Rectal smooth muscle tissue (tissue), 1 donor: ENCODE measurements around the gene TGFBR3.
"Not testable (repeated sequence)": the region's sequence is repeated elsewhere in the genome, so short reads cannot be mapped to it uniquely, and the experiment has no call there.

ENCODE experiments used
- H3K27ac ChIP-seq: one replicate; pipeline ENCODE4 v1.7.0; 2013; ENCODE audit warnings: low read depth, low read length, inconsistent platforms
- H3K27me3 ChIP-seq: one replicate; pipeline ENCODE4 v1.7.0; 2013; ENCODE audit warnings: low read length; ENCODE audit not compliant: control insufficient read depth, insufficient read depth
- H3K36me3 ChIP-seq: one replicate; pipeline ENCODE4 v1.7.0; 2013; ENCODE audit warnings: low read length; ENCODE audit not compliant: control insufficient read depth, insufficient read depth
- H3K4me1 ChIP-seq: one replicate; pipeline ENCODE4 v1.7.0; 2013; ENCODE audit warnings: low read length; ENCODE audit not compliant: control insufficient read depth, insufficient read depth
- H3K4me3 ChIP-seq: one replicate; pipeline ENCODE4 v1.7.0; 2013; ENCODE audit warnings: low read length
- H3K9ac ChIP-seq: one replicate; pipeline ENCODE4 v1.7.0; 2013; ENCODE audit warnings: low read length

TGFBR3 gene

DNA sequence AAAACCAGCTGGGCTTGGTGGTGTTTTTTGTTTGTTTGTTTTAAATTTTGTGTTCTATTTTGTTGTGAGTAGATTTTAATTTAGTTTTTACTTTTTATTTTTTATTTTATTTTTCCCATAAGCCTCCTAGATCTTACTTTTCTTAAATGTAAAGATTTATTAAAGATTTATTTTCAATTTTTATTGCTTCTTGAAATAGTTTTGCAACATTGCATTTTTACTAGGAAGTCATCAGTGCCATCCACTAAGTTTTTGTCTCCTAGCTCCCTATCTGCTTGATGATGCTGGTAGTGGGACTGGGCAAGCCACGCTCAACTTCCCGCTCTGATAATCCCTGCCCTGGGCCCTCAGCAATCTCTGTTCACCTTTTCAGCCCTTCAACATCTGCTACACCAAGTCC is 209.9 kb downstream of the TGFBR3 start:
- Histone ChIP-seq H3K4me3 (no peak overlapping the region), H3K27ac (no peak overlapping the region), H3K36me3 (no peaks in the 10 kb centered on the region), H3K4me1 (no peaks in the 10 kb centered on the region), H3K27me3 (no peaks in the 10 kb centered on the region), H3K9ac (no peak overlapping the region)

DNA sequence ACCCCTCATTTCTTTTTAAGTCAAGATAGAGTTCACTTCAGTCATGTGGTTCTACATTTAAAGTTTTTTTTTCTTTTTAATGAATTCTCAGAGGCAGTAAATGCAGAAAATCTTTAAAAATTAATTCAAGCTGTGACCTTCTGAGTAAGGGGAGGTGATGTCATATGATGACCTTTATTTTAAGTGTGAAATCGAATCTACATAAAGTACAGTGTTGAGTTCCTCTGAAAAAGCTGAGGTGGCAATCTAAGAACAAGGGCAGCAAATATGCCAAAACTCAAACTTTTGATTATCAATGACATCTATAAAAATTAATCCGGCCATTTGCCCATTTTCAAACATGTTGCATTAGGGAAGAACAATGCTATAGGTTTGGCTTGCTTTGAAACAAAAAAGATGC is 211.8 kb downstream of the TGFBR3 start:
- Histone ChIP-seq H3K9ac (no peak overlapping the region), H3K27ac (no peak overlapping the region), H3K27me3 (no peaks in the 10 kb centered on the region), H3K36me3 (no peaks in the 10 kb centered on the region), H3K4me1 (no peaks in the 10 kb centered on the region), H3K4me3 (no peak overlapping the region)

DNA sequence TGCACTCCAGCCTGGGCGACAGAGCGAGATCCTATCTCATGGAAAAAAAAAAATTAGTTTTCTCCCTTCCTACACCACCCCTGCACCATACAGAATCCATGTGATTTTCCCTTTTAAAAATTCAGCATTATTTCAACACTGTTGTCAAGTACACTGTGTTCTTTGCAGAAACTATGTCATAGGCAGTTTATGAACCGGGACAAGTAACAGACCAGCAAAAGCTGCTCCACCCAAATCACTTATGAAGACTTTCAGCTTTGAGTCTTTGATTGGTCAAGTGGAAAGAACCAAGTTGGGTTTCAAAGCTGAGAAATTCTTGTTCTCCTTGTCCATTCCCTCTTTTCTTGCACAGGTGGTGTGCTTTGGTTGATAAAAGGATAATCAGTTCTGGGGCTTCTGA is 212.3 kb downstream of the TGFBR3 start:
- H3K36me3 ChIP-seq: no peaks in the 10 kb centered on the region
- H3K4me1 ChIP-seq: no peaks in the 10 kb centered on the region
- no peaks in the 10 kb centered on the region for H3K27me3 ChIP-seq
- no peak overlapping the region for H3K27ac ChIP-seq
- H3K4me3 ChIP-seq: no peak overlapping the region
- H3K9ac ChIP-seq: no peak overlapping the region

DNA sequence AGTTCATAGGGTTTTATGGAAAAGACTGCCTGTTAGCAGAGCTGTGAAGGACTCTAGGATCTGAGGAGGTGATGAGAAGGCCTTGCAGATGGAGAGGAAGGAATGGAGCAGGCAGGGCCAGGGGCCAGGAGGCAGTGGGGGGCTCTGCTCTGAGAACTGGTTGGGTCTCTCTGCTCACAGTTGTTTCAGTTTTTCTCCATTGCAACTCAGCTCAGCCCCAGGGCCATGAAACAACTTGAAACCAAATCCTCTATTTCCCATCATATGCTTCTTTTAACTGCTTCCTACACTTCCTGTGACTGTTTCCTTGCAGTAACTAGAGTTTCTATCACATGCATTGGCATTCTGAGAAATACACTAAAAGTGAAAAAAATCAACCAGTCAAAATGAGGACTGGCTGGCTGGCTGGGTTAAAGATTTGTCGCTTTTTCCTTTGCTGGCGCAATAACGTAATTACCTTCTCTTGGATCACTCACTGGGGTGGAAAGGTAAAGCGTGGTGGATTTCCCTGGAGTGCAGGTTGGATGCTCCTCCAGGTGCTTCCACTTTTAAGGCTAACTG is 213.3 kb downstream of the TGFBR3 start:
- no peak overlapping the region for H3K4me3 ChIP-seq
- no peak overlapping the region for H3K9ac ChIP-seq
- H3K36me3 ChIP-seq: no peaks in the 10 kb centered on the region
- H3K27ac ChIP-seq: no peak overlapping the region
- no peaks in the 10 kb centered on the region for H3K27me3 ChIP-seq
- no peaks in the 10 kb centered on the region for H3K4me1 ChIP-seq

DNA sequence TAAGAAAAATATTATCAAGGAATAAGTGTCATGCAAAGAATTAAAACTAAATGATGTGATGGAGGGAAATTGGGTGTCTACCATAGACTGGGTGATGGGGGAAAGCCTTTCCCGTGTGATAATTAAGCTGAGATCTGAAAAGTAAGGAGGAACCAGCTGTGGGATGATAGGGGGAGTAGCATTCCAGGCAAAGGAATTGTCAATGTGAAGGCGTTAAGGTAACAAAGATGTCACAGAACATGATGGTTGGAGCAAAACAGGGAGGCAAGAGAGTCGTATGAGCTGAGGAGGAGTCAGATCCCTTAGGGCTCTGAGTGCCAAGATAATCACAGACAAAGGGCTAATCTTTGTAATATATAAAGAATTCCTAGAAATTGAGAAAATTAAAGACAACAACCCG is 215.2 kb downstream of the TGFBR3 start:
- Histone ChIP-seq H3K27ac (no peak overlapping the region), H3K36me3 (no peaks in the 10 kb centered on the region)

DNA sequence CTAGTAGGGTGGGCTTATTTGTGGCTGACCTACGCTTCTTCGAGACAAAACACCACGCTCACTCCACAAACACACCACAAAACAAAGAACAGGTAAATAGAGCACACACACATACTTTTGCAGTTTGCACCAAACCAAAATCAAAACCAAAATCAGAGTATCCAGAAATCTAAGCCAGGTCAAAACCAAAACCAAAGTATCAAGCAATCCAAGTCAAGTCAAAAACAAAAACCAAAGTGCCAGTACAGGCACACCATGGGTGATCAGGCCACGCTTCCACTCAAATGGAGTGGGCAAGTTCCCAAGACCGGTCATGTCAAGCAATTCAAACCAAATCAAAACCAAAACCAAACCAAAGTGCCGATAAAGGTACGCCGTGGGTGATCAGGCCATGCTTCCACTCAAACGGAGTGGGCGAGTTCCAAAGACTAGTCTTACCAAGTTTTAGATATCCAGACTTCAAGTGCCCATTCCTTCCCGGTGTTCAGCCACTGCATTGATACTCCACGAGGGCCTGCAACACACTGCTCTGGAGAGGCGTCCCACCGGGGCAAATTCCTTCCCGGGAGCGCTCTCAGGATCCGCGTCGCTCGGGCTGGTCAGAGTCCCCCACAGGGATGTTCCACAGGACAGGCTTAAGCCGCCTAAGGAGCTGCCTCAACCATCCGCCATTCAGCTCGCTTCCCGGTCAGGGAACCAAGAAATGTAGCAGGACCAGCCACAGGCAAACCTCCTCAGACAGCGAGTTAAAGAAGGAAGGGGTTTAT is 216.2 kb downstream of the TGFBR3 start:
- Histone ChIP-seq H3K4me3 (no peak overlapping the region), H3K4me1 (no peaks in the 10 kb centered on the region), H3K9ac (no peak overlapping the region), H3K27me3 (no peaks in the 10 kb centered on the region), H3K27ac (no peak overlapping the region), H3K36me3 (no peaks in the 10 kb centered on the region)

More for the DNA sequence above, 215.2 kb downstream of the TGFBR3 start:
- no peaks in the 10 kb centered on the region for H3K4me1 ChIP-seq
- no peak overlapping the region for H3K4me3 ChIP-seq
- H3K27me3 ChIP-seq: no peaks in the 10 kb centered on the region
- H3K9ac ChIP-seq: no peak overlapping the region

DNA sequence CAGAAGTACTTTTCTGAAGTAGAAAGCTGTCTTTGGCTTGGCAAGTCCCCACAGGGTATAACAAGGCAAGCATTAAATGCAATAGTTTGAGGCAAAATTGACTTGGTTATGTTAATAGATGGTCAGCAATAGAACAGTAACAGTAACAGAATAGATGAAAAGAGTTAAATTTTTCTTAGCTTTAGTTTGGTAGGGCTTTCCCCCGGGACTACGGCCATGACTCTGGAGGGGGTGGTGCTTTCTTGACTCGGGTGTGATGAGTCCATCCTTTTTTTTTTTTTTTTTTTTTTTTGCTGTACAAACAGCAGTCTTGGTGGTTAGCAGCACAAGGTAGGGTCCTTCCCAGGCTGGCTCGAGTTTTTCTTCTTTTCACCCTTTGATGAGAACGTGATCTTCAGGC is 219.3 kb downstream of the TGFBR3 start:
- not testable (repeated sequence) for H3K36me3 ChIP-seq, H3K27me3 ChIP-seq, H3K4me1 ChIP-seq, H3K4me3 ChIP-seq, H3K9ac ChIP-seq, H3K27ac ChIP-seq

DNA sequence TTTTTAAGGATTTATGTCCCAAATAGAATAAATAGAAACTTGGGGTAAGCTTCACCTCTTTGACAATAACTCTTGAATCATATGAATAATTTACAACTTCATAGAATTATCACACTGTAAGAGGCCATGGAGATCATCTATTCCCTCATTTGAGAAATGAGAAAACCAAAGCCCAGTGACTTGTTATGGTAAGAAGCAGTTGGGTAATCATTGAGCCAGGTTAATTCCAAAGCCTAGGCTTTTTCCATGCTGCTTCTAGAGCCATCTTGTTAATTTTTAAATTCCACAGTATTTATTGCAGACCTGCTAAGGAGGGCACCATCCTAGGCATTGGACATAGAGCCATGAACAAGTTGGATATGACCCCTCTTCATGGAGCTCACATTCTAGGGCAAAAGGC is 224.8 kb downstream of the TGFBR3 start:
- Histone ChIP-seq H3K36me3 (no peaks in the 10 kb centered on the region), H3K27ac (no peak overlapping the region), H3K4me3 (no peak overlapping the region), H3K9ac (no peak overlapping the region), H3K4me1 (no peaks in the 10 kb centered on the region), H3K27me3 (no peaks in the 10 kb centered on the region)

DNA sequence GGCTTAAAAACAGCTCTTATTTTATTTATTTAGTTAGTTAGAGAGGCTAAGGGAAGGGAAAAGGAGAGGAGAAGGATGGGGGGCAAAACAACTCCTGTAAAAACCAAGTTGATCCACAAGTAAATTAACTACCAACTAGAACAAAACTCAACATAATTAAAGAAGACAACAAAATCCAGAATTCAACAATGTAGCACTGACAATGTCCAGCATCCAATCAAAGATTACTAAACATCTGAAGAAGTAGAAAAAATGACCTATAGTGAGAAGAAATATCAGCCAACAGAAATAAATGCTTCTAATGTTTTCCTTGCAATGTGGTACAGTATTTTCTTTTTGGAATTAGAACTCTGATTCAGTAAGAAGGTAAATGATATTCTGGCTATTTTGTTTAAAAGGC is 225.2 kb downstream of the TGFBR3 start:
- Histone ChIP-seq H3K36me3 (no peaks in the 10 kb centered on the region), H3K9ac (no peak overlapping the region), H3K4me3 (no peak overlapping the region), H3K4me1 (no peaks in the 10 kb centered on the region), H3K27me3 (no peaks in the 10 kb centered on the region), H3K27ac (no peak overlapping the region)

DNA sequence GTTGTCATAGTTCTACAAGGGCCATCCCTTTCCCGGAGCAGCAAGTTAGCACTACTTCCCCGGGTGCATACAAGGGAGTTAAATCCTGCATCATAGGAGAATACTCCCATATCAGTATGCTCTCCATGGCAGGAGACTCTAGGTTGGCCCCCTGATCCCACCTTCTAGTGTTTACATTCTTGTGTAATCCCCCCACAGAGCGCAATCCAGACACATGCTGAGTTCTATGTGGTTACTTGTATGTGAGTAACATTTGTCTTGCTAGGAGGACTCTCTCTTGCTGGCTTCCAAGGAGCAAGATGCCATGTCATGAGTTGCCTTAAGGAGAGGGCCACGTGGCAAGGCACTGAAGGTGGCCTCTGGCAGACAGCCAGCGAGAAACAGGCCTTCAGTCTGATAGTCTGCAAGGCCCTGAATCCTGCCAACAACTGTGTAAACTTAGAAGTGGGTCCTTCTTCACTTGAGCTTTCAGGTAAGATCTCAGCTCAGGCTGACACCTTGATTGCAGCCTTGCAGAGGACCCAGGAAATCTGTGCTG is 230.0 kb downstream of the TGFBR3 start:
- no peak overlapping the region for H3K9ac ChIP-seq
- H3K4me1 ChIP-seq: peaks cover 3% of the 10 kb centered on the region
- H3K4me3 ChIP-seq: no peak overlapping the region
- no peaks in the 10 kb centered on the region for H3K36me3 ChIP-seq
- H3K27me3 ChIP-seq: no peaks in the 10 kb centered on the region
- no peak overlapping the region for H3K27ac ChIP-seq

DNA sequence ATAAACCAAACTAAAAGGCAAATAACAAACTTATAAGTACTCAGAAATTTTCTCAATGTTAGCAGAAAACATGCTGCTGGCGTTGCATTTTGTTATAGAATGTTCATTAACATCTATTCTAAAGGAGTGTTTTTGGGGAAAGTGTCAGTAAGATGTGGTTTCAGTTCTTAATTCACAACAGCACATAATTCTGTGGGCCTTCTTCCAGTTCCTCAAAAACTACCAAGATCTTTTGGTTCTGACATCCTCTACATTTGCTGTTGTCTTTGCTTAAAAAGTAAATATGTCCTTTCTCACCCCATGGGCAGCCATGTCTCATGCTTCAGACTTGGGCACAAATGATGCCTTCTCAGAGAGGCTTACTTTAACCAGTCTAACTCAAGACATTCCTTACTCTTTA is 232.8 kb downstream of the TGFBR3 start:
- Histone ChIP-seq H3K9ac (no peak overlapping the region), H3K27ac (no peak overlapping the region), H3K36me3 (no peaks in the 10 kb centered on the region), H3K4me1 (peaks cover 3% of the 10 kb centered on the region), H3K4me3 (no peak overlapping the region), H3K27me3 (no peaks in the 10 kb centered on the region)

DNA sequence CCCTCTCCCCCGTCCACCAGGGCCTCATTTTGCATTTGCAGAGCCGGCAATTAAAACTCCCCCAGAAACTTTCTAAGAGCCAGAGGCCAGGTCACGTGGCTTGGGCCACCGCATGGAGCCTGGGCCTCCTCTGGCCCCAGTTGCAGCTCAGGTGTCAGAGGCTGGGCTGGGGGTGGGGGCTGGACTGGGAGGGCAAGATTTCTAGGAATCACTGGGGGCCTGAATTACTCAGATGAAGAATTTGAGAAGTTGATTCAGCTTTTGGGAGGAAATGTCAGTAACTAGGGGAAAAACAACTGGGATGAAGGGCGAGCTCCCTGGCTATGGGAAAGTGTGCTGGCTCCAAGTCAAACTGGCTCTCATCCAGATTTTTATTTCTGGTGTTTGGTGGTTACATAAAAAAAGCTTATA is 234.3 kb downstream of the TGFBR3 start:
- no peak overlapping the region for H3K27ac ChIP-seq
- no peaks in the 10 kb centered on the region for H3K27me3 ChIP-seq
- H3K9ac ChIP-seq: no peak overlapping the region
- H3K4me1 ChIP-seq: peaks cover 3% of the 10 kb centered on the region
- H3K4me3 ChIP-seq: no peak overlapping the region
- no peaks in the 10 kb centered on the region for H3K36me3 ChIP-seq

DNA sequence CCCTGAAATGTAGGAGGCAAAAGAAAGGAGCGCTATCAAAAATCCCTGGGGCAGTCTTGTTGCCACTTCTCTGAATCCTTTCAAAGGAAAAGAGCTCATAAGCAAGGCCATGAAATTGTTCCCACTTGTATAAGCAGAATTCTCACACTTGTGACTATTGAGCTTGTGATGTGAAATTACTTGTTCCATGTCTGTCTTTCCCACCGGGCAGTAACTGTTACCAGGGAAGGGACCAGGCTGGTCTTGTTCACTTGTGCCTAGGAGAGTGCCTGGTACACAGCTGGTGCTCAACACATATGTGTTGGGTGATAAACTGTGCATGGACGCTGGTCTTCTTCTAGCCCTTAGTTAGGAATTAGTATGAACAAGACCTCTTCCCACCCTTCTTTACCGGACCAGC is 234.7 kb downstream of the TGFBR3 start:
- peak overlapping the region; percentile 28 for H3K27ac ChIP-seq
- no peaks in the 10 kb centered on the region for H3K27me3 ChIP-seq
- H3K9ac ChIP-seq: no peak overlapping the region
- H3K36me3 ChIP-seq: no peaks in the 10 kb centered on the region
- H3K4me1 ChIP-seq: peaks cover 3% of the 10 kb centered on the region
- H3K4me3 ChIP-seq: no peak overlapping the region
